ENCODE data around the gene PDGFRB. TPM values are rescaled to one million over a fixed set of nuclear protein-coding genes. Genes with fewer than 3 reads are reported as not detected.

PDGFRB gene
- total and polyA plus RNA-seq, 9 of the 15 experiments (the other 6 are each of a cell fraction or from before 2014, with no cell fraction given) = 0.01 to 1.5 (median 0.09) TPM; not detected in 3

DNA sequence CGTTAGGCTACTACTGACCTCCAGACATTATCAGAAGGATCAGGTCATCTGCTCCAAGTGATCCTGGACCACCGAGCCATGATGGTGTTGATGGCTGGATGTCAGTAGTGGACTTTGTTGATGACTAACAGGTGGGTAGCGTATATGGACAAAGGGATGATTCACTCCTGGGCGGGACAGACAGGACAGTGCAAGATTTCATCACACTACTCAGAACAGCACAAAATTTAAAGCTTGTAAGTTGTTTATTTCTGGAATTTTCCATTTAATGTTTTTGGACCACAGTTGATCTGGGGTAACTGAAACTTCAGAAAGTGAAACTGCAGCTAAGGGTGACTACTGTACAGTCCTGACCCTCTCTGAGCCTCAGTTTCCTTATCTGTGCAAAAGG, 12.7 kb downstream of the PDGFRB start (continued):
- TF ChIP-seq, protein P1, sequence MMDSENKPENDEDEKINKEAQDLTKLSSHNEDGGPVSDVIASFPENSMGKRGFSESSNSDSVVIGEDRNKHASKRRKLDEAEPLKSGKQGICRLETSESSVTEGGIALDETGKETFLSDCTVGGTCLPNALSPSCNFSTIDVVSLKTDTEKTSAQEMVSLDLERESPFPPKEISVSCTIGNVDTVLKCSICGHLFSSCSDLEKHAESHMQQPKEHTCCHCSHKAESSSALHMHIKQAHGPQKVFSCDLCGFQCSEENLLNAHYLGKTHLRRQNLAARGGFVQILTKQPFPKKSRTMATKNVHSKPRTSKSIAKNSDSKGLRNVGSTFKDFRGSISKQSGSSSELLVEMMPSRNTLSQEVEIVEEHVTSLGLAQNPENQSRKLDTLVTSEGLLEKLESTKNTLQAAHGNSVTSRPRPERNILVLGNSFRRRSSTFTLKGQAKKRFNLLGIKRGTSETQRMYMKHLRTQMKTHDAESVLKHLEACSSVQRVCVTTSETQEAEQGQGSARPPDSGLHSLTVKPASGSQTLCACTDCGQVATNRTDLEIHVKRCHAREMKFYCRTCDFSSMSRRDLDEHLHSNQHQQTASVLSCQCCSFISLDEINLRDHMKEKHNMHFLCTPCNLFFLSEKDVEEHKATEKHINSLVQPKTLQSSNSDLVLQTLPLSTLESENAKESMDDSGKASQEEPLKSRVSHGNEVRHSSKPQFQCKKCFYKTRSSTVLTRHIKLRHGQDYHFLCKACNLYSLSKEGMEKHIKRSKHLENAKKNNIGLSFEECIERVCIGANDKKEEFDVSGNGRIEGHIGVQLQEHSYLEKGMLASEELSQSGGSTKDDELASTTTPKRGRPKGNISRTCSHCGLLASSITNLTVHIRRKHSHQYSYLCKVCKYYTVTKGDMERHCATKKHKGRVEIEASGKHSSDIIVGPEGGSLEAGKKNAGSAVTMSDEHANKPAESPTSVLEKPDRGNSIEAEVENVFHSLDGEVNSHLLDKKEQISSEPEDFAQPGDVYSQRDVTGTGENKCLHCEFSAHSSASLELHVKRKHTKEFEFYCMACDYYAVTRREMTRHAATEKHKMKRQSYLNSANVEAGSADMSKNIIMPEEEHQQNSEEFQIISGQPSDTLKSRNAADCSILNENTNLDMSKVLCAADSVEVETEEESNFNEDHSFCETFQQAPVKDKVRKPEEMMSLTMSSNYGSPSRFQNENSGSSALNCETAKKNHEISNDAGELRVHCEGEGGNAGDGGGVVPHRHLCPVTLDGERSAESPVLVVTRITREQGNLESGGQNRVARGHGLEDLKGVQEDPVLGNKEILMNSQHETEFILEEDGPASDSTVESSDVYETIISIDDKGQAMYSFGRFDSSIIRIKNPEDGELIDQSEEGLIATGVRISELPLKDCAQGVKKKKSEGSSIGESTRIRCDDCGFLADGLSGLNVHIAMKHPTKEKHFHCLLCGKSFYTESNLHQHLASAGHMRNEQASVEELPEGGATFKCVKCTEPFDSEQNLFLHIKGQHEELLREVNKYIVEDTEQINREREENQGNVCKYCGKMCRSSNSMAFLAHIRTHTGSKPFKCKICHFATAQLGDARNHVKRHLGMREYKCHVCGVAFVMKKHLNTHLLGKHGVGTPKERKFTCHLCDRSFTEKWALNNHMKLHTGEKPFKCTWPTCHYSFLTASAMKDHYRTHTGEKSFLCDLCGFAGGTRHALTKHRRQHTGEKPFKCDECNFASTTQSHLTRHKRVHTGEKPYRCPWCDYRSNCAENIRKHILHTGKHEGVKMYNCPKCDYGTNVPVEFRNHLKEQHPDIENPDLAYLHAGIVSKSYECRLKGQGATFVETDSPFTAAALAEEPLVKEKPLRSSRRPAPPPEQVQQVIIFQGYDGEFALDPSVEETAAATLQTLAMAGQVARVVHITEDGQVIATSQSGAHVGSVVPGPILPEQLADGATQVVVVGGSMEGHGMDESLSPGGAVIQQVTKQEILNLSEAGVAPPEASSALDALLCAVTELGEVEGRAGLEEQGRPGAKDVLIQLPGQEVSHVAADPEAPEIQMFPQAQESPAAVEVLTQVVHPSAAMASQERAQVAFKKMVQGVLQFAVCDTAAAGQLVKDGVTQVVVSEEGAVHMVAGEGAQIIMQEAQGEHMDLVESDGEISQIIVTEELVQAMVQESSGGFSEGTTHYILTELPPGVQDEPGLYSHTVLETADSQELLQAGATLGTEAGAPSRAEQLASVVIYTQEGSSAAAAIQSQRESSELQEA (IDR thresholded peaks at IDR 0.05; ENCODE audit: low read depth) = no peak
- TF ChIP-seq MTA3 (IDR thresholded peaks at IDR 0.05; ENCODE audit: borderline replicate concordance) = peak; percentile 21; the same call in 1 of the 2 replicates
- TF ChIP-seq, protein P2, sequence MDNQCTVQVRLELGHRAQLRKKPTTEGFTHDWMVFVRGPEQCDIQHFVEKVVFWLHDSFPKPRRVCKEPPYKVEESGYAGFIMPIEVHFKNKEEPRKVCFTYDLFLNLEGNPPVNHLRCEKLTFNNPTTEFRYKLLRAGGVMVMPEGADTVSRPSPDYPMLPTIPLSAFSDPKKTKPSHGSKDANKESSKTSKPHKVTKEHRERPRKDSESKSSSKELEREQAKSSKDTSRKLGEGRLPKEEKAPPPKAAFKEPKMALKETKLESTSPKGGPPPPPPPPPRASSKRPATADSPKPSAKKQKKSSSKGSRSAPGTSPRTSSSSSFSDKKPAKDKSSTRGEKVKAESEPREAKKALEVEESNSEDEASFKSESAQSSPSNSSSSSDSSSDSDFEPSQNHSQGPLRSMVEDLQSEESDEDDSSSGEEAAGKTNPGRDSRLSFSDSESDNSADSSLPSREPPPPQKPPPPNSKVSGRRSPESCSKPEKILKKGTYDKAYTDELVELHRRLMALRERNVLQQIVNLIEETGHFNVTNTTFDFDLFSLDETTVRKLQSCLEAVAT (IDR thresholded peaks at IDR 0.05) = peak in 1 of 2 experiments; percentile 64; a peak in 1 of 4 replicates
- 0 out of 4 replicates have a peak, but pooled peaks of 1 of the 2 experiments have one; percentile 36 for TF ChIP-seq FOXA3 (CRISPR knock-in tag; conservative IDR thresholded peaks at IDR 0.05 in 1 of 2, IDR thresholded peaks at IDR 0.05 in 1 of 2)
- no peak for TF ChIP-seq ETV1 (tag; conservative IDR thresholded peaks at IDR 0.05; ENCODE audit: low read depth)
- peak; percentile 56; the same call in 1 of the 2 replicates for TF ChIP-seq CXXC5 (CRISPR knock-in tag; IDR thresholded peaks at IDR 0.05)
- TF ChIP-seq NCOA1 (IDR thresholded peaks at IDR 0.05; ENCODE audit: low read depth) = peak; percentile 5; the same call in 1 of the 2 replicates
- TF ChIP-seq LEF1 (IDR thresholded peaks at IDR 0.05) = peak; percentile 43; the same call in 1 of the 2 replicates
- peak; percentile 7 to 91; a peak in 2 of 4 replicates for TF ChIP-seq RCOR1 (IDR thresholded peaks at IDR 0.05; ENCODE audit: borderline replicate concordance in 1 of 2, low read depth in 2 of 2, low read length in 2 of 2)
- TF ChIP-seq, protein P3, sequence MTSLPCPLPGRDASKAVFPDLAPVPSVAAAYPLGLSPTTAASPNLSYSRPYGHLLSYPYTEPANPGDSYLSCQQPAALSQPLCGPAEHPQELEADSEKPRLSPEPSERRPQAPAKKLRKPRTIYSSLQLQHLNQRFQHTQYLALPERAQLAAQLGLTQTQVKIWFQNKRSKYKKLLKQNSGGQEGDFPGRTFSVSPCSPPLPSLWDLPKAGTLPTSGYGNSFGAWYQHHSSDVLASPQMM (CRISPR knock-in tag; IDR thresholded peaks at IDR 0.05) = no peak
- TF ChIP-seq, protein P4, sequence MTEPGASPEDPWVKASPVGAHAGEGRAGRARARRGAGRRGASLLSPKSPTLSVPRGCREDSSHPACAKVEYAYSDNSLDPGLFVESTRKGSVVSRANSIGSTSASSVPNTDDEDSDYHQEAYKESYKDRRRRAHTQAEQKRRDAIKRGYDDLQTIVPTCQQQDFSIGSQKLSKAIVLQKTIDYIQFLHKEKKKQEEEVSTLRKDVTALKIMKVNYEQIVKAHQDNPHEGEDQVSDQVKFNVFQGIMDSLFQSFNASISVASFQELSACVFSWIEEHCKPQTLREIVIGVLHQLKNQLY (CRISPR knock-in tag; conservative IDR thresholded peaks at IDR 0.05) = no peak
- TF ChIP-seq, protein P5, sequence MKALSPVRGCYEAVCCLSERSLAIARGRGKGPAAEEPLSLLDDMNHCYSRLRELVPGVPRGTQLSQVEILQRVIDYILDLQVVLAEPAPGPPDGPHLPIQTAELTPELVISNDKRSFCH (CRISPR knock-in tag; IDR thresholded peaks at IDR 0.05) = no peak
- TF ChIP-seq, protein P5 (tag; IDR thresholded peaks at IDR 0.05) = no peak
- no peak for TF ChIP-seq RFX5 (IDR thresholded peaks at IDR 0.05; ENCODE audit: low read depth, low read length)
- TF ChIP-seq SOX6 (IDR thresholded peaks at IDR 0.05) = peak; percentile 95
- TF ChIP-seq EP300 (IDR thresholded peaks at IDR 0.05; ENCODE audit: low read length) = no peak; the same call in 1 of the 2 replicates
- peak; percentile 88 for TF ChIP-seq HDAC2 (IDR thresholded peaks at IDR 0.05)
